ENCODE data around the gene APEH. TPM values are rescaled to one million over a fixed set of nuclear protein-coding genes. Genes with fewer than 3 reads are reported as not detected.
A peak's percentile ranks its signal among the peaks of the same experiment; 100 is the strongest.

The APEH gene
- total and polyA plus RNA-seq, 12 donors: 36.5 to 166 (median 124) TPM

- H3K9me3 ChIP-seq (replicated peaks in 1 of 3): no peaks in the 10 kb centered on the region
- no peak overlapping the region for H3K4me3 ChIP-seq
- 85 to 92% (median 89%) methylated on average over 5 of the region's 5 CpGs for WGBS, 4 donors
- no peaks in the 10 kb centered on the region for H3K36me3 ChIP-seq (replicated peaks in 1 of 2)
- intact Hi-C loops (cut with DNase I): loop anchor here in 1 of 2 donors (5.0 kb wide), 1 partner anchor 196 kb away; no protein-coding TSS in a partner anchor
- no peaks in the 10 kb centered on the region for H3K27me3 ChIP-seq
- no peak for DNase-seq
- H3K27ac ChIP-seq: no peak overlapping the region
- TF ChIP-seq, protein P1, sequence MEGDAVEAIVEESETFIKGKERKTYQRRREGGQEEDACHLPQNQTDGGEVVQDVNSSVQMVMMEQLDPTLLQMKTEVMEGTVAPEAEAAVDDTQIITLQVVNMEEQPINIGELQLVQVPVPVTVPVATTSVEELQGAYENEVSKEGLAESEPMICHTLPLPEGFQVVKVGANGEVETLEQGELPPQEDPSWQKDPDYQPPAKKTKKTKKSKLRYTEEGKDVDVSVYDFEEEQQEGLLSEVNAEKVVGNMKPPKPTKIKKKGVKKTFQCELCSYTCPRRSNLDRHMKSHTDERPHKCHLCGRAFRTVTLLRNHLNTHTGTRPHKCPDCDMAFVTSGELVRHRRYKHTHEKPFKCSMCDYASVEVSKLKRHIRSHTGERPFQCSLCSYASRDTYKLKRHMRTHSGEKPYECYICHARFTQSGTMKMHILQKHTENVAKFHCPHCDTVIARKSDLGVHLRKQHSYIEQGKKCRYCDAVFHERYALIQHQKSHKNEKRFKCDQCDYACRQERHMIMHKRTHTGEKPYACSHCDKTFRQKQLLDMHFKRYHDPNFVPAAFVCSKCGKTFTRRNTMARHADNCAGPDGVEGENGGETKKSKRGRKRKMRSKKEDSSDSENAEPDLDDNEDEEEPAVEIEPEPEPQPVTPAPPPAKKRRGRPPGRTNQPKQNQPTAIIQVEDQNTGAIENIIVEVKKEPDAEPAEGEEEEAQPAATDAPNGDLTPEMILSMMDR (IDR thresholded peaks at IDR 0.05): no peak
- TF ChIP-seq POLR2A (IDR thresholded peaks at IDR 0.05): no peak
- H3K4me1 ChIP-seq (replicated peaks in 1 of 2): no peaks in the 10 kb centered on the region
Observed at GRCh38 chr3:49711489-49711888, 37.3 kb downstream of the APEH start.

GRCh38 chr3:49712166-49712565 is 38.0 kb downstream of the APEH start:
- Histone ChIP-seq H3K4me1 (replicated peaks in 1 of 2) (no peaks in the 10 kb centered on the region), H3K4me3 (no peak overlapping the region), H3K27ac (no peak overlapping the region), H3K27me3 (no peaks in the 10 kb centered on the region), H3K9me3 (replicated peaks in 1 of 3) (no peaks in the 10 kb centered on the region), H3K36me3 (replicated peaks in 1 of 2) (no peaks in the 10 kb centered on the region)
- WGBS, 4 donors: 67 to 95% (median 94%) methylated on average over 1 to 11 of the region's 11 CpGs
- TF ChIP-seq POLR2A (IDR thresholded peaks at IDR 0.05): no peak
- TF ChIP-seq, protein P1 (IDR thresholded peaks at IDR 0.05): no peak
- no peak for DNase-seq
- intact Hi-C loops (cut with DNase I): loop anchor here in 1 of 2 donors (5.0 kb wide), 1 partner anchor 195 kb away; no protein-coding TSS in a partner anchor

GRCh38 chr3:49712631-49713317 is 38.6 kb downstream of the APEH start:
- Histone ChIP-seq H3K4me1 (replicated peaks in 1 of 2) (no peaks in the 10 kb centered on the region), H3K27me3 (no peaks in the 10 kb centered on the region)
- 44 to 87% (median 66%) methylated on average over 3 to 7 of the region's 7 CpGs for WGBS, 4 donors

DNA sequence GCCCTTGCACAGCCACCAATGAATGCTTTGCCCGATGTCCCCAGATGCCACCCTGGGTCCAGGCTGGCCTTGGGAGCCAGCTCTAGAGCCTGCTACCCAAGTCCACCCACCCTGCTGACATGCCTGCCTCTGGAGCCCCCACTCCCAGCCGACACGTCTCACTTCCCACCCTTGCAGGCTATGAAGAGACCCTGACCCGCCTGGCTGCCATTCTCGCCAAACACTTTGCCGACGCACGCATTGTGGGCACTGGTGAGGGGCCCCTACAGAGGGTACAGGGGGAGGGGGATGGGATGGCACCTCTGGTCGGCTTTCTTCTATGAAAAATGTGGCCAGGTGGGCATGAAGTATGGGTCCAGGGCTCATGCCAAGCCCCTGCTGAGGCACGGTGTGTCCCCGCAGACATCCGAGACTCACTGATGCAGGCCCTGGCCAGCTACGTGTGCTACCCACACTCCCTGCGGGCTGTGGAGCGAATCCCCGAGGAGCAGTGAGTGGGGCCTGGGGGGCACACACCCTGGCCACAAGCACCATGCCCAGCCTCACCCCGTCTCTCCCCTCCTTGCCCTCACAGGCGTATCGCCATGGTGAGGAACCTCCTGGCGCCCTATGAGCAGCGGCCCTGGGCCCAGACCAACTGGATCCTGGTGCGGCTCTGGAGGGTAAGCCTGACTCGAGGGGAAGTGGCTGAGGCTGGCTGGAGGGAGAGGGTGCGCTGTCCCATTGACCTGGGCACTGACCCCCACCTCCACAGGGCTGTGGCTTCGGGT is 39.4 kb downstream of the APEH start:
- H3K4me1 ChIP-seq (replicated peaks in 1 of 2): peaks cover 0 to 1% of the 10 kb centered on the region in 2 donors
- H3K36me3 ChIP-seq (replicated peaks in 1 of 2): no peaks in the 10 kb centered on the region
- H3K9me3 ChIP-seq (replicated peaks in 1 of 3): no peaks in the 10 kb centered on the region
- WGBS, 4 donors: 89 to 96% (median 91%) methylated on average over 12 to 25 of the region's 25 CpGs
- intact Hi-C loops (cut with DNase I): loop anchor here in 1 of 2 donors (5.0 kb wide), 1 partner anchor 194 kb away; no protein-coding TSS in a partner anchor
- no peak overlapping the region for H3K4me3 ChIP-seq
- no peak overlapping the region for H3K27ac ChIP-seq
- no peak for TF ChIP-seq POLR2A (IDR thresholded peaks at IDR 0.05)
- TF ChIP-seq, protein P1 (IDR thresholded peaks at IDR 0.05): no peak
- H3K27me3 ChIP-seq: no peaks in the 10 kb centered on the region
- peak in 1 of 7 donors; percentile 9 for DNase-seq

More at GRCh38 chr3:49712631-49713317, 38.6 kb downstream of the APEH start:
- Histone ChIP-seq H3K9me3 (replicated peaks in 1 of 3) (no peaks in the 10 kb centered on the region), H3K36me3 (replicated peaks in 1 of 2) (no peaks in the 10 kb centered on the region), H3K4me3 (no peak overlapping the region), H3K27ac (no peak overlapping the region)
- intact Hi-C loops (cut with DNase I): loop anchor here in 1 of 2 donors (5.0 kb wide), 1 partner anchor 195 kb away; no protein-coding TSS in a partner anchor
- TF ChIP-seq, protein P1 (IDR thresholded peaks at IDR 0.05): no peak
- TF ChIP-seq POLR2A (IDR thresholded peaks at IDR 0.05): no peak
- peak in 1 of 7 donors; percentile 3 for DNase-seq

Measured in adrenal gland (tissue), 12 donors.